Activated CD4-positive, alpha-beta T cell treated with anti-CD3 and anti-CD28 coated beads for 1 hour (primary cell): ENCODE data around the gene ARHGAP15.
"Not testable (repeated sequence)": the region's sequence is repeated elsewhere in the genome, so short reads cannot be mapped to it uniquely, and the experiment has no call there.

Source experiments
- DNase-seq: peaks from one replicate; pipeline ENCODE4 v3.0.0-alpha.2; 2020

The ARHGAP15 gene

DNA sequence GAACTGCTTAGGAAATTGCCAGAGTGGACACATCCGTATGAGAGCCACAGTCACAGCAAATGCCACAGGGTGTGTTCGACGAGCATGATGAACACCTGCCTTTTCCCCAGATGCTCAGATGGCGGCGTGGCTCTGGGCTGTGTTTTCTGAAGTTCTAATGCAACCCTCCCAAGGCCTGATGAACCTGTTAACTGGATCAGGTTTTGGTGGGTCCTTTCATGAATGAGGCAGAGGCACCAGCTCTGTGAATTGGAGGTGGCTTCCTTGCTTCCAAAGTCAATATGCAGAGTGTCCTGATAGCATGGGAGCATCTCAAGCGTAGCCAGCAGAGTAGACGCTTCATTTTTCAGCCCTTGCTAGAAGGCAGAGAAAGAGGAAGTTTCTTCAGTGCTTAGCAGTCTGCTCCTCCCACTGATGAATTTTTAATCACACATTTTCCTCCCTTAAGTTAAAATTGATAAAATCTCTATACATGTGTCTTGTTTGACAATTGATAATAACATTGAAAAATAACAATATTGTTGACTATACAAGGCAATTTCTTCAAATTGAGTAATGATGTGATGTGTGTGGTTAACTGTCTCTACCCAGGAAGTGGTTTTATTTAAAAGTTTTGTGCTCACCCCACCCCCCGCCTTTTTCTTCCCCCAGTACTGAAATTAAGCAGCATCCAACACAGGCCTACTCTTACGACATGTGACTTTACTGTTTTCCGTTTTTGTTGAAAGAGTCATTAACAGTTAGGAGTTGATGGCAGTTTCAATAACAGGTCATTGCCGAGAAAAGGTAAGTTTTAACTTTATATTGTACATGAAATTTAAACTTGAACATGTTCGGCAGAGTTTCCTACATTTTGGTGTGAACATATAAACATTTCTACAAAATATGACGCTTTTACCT lies at the start of gene ARHGAP15:
Gene ARHGAP15, plus strand, starts transcription at position 739 of the 900 bp plus-strand sequence.
- DNase-seq = peak; percentile 45

DNA sequence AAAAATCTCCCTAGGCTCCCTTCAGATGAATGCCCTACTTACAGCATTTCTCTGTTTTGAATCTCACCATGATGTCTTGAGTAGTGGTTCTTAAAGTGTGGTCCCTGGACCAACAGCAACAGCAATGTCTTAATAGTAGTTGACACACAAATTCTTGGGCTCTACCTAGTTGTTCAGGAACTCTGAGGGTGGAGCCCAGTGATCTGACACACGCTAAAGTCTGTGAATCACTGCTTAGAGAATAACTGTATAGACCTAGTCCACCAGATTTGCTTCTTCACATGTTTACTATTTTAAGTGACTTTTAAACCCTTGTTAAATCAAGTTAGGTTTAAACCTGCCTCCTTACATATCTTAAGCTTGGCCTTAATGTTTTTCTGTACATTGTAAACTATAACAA lies 47.6 kb upstream of the ARHGAP15 start:
- DNase-seq = no peak

DNA sequence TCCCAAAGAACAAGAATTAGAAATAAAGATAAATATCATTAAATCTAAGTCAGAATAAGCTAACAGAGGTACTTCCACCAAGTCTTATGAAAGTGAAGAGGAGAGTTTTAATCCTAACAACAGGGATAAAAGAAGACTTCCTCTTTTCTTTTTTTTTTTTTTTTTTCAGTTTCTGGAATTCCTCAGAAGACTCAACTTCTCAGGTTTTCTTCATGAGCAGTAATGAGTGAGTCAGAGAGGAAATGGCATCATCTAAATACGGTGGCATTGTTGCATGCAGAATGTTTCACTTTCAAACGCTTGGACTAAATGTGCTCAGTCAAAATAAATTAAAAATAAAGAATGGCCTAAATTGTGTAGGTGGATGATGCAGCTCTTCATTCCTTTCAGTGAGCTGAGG lies 45.6 kb upstream of the ARHGAP15 start:
- DNase-seq = no peak

DNA sequence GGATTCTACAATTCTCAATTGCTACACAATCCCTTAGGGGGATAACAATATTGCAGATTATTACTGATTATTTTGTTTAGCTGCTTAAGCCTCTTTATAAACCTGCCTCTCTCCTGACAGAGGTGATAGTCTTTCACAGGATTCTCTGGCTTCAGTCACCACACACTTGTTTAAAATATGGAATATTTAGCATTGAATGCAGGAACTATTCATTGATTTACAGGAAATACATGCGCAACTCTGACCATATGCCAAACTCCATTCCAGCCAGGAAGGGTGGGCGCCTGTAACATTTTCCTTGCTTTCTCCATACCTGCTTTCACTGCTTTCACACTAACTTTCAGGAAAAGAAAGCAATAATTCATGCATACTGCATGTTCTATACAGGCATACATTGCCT lies 44.8 kb upstream of the ARHGAP15 start:
- no peak for DNase-seq

DNA sequence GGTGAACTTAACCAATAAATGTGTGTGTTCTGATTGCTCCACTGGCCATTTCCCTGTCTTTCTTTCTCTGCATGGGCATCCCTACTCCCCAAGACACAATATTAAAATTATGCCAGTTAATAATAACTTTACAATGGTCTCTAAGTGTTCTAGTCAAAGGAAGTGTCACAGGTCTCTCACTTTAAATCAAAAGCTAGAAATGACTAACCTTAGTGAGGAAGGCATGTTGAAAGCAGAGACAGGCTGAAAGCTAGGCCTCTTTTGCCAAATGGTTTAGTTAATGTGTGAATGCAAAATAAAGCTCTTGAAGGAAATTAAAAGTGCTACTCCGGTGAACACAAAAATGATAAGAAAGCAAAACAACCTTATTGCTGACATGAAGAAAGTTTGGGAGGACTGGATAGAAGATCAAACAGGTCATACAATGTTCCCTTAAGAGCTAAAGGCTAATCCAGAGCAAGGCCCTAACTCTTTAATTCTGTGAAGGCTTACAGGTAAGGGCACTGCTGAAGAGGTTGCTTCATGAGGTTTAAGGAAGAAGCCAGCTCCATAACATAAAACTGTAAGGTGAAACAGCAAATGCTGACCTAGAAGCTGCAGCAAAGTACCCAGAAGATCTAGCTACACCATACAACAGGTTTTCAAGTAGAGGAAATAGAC lies 44.0 kb upstream of the ARHGAP15 start:
- no peak for DNase-seq

DNA sequence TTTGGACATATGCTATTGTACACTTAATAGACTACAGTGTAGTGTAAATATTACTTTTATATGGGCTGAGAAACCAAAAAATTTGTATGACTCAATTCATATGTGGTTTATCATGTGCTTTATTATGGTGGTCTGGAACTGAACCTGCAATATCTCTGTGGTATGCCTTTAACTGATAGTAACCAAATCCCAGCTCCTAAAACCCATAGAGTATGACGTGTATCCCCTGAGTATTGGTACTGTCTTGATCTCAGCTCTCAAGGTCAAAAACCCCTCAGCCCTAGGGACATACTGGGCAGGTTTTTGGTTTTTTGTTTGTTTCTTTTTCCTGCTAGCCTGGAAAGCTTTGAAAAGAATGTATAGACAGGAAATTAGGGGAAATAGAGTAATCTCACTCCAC lies 42.2 kb upstream of the ARHGAP15 start:
- no peak for DNase-seq

DNA sequence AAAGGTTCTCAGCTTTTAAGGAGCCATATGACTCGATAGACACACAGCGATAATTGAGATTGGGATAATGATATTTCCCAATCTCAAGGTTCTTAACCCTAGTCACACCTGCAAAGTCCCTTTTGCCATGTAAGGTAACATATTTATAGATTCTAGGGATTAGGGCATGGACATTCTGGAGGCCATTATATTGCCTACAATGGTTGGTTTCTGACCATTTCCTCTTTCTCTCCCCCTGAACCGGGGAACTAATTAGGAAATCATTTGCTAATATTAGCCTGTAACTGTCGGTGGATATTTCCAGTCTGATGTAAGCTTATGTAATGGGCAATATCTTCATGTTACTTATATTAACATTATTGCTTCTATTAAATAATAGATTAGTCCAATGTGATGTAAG lies 40.8 kb upstream of the ARHGAP15 start:
- no peak for DNase-seq

DNA sequence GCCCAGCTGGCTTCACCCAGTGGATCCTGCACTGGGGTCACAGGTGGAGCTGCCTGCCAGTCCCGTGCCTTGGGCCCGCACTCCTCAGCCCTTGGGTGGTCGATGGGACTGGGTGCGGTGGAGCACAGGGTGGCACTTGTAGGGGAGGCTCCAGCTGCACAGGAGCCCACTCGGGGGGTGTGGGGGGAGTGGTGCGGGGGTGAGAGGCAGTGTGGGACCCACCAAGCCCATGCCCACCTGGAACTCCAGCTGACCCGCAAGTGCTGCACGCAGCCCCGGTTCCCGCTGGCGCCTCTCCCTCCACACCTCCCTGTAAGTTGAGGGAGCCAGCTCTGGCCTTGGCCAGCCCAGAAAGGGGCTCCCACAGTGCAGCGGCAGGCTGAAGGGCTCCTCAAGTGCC lies 39.7 kb upstream of the ARHGAP15 start:
- DNase-seq = not testable (repeated sequence)

DNA sequence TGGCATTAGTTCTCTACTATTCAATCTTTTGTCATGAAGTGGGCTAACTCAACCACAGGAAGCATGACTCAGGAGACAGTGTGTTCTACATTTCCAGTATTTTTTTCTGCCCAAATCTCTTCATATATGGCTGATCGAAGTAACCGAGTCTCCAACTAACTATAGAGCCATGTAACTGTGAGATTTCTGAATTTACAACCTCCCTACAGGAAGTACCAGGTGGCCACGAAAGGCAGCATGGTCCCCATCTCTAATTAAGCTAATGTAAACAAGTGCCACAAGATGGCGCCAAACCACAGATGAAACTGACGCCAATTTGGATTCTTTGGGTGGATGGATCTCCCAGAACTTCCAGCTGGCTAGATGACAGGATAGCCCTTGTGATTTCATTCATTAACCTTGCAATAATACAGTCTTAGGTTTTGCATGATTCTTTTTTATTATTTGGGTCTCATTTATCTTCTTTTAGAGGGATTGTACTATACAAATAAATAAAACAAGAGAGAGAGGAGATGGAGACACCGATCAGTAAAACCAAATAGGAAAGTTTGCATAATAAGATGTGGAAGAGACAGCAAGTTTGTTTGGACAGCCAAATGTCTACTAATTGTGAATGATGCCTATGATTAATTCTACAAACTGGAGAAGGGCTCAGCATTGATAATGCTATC lies 18.3 kb upstream of the ARHGAP15 start:
- peak; percentile 36 for DNase-seq

DNA sequence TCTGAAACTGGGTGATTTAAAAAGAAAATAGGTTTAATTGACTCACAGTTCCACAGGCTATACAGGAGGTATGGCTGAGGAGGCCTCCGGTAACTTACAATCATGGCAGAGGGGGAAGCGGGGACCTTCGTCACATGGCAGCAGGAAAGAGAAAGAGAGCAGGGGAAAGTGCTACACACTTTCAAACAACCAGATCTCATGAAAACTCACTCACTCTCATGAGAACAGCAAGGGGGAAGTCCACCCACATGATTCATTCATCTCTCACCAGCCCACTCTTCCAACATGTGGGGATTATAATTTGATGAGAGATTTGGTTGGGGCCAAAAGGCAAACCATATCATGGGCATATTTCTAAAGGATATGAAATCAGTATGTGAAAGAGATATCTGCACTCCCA lies 12.0 kb upstream of the ARHGAP15 start:
- DNase-seq = no peak

DNA sequence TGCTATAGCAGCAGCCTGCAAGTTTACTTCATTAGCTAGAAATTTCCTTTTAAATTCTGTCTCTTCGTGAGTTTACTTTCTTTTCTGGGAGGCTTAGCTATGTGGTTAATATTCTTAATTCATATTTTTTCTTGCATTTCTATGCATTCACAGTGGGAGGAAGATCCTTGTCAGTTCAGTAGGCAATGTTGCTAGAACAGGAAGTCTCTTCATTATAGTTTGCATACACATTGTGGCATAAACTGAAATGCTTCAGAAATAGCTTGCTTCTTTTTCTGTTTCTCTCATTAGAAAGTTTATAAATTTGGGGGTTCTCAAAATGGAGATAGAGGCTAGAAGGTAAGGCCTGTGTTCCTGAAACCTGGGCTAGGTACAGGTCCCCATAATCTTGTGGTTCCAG lies 8.1 kb upstream of the ARHGAP15 start:
- no peak for DNase-seq

DNA sequence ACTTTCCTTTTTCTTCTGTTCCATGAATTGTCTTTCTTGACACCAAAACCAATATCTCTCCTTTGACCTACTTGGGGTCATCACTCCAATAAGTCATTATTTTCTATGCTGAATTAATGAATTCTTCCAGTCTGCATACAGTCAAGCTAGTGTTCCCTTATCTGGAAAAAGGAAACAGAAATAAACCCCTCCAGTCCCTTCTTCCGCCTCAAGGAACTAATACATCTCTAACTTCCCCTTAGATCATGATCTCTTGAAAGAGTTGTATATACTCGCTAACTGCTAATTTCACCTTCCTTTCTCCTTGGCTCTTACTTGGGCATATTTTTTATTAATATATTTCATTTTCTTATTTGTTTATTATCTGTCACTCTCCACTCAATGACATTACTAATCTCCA lies 7.3 kb upstream of the ARHGAP15 start:
- DNase-seq = no peak

DNA sequence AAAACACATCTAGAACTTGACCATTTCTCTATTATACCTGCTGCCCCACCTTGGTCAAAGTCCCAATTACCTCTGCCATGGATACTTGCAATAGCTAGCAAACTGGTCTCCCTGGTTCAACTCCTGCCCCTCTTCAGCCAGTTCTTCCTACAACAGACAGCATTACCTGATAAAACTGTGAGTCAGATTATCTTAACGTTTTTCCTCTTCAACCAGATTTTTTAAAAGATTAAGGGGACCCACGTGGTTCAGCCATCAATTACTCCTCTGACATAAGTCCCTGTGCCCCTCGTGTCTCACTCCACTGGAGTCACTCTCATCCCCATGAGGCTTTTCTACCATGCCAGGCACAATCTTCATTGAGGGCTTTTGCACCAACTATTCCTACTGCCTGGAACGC lies 5.3 kb upstream of the ARHGAP15 start:
- DNase-seq = no peak

DNA sequence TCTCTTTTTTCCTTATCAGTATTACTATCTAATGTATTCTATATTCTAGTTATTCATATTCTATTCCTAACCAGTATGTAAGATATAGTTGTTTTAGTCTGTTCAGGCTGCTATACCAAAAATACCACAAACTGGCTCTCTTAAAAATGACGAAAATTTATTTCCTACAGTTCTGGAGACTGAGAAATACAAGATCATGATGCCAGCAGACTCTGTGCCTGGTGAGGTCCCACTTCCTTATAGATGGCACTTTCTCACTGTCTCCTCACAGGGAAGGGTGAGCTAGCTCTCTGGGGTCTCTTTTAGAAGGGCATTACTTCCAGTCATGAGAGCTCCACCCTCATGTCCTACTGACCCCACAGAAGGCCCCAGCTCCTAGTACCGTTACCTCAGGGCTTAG lies 4.8 kb upstream of the ARHGAP15 start:
- no peak for DNase-seq

DNA sequence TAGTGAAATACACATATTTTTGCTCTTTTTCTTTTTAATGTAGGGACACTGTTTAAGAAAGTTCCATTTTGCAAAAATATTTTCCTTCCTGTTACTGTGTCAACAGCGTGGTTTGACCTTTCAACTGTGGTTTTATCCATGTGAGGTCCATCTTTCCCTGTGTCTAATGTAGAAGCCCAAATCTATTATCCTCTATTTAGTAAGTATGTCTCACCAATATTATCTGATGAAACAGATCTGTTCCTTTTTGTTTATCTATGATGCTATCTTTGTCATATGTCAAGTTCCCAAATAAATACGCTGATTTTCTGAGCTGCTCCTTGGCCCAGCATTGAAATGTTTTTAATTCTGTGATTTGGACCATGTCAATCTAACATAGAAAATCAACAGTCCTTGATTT lies 3.5 kb upstream of the ARHGAP15 start:
- no peak for DNase-seq

DNA sequence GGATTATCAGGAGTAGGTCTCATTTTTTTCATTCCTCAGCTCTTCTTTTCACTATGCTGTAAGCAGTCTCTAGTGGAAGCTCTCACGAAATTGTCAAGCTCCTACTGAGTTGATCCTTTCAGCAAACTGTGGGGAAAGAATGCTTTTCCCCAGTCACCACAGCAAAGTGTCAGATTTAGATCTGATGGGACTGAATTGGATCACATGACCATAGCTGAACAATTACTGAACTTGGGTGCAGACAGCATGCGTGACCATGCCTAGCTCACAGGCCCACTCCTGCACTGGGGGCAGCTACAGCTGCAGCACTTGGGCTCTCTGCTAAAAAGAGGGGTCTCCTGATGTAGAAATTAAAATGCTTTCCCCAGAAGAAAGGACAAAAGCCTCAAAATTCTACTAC lies 3.1 kb downstream of the ARHGAP15 start:
- DNase-seq = no peak

DNA sequence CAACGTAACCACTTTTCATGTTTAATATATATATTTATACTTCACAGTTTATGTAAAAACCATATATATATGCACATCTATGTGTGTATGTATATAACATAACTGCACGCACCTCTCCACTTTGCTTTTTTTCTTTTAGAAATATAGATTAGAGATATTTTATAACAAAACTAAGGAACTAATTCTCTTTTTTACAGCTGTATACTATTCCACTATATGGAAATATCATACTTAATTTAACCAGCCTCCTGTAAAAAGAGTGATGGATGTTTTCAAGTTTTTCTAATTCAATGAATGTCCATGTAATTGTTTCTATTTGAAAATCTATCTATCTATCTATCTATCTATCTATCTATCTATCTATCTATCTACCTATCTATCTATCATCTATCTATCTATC lies 4.6 kb downstream of the ARHGAP15 start:
- no peak for DNase-seq

DNA sequence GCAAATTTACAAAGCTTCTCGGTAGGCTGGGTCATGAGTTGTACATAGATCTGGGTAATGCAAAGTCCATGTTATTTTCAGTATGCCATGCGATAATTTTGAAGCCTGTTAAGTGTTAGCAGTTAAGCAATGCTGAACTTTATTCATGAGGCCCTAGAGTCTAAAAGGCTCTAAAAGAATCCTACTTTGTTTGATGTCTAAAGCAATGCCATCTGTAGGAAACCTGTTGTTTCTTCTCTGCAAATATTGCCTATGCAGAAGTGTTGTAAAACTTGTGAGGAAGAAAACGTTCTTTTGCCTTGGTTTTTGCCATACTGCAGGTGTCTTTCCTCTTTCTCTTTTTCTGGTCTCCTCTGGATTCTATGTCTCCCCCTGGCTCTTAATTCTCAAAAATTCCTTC lies 9.1 kb downstream of the ARHGAP15 start:
- no peak for DNase-seq

DNA sequence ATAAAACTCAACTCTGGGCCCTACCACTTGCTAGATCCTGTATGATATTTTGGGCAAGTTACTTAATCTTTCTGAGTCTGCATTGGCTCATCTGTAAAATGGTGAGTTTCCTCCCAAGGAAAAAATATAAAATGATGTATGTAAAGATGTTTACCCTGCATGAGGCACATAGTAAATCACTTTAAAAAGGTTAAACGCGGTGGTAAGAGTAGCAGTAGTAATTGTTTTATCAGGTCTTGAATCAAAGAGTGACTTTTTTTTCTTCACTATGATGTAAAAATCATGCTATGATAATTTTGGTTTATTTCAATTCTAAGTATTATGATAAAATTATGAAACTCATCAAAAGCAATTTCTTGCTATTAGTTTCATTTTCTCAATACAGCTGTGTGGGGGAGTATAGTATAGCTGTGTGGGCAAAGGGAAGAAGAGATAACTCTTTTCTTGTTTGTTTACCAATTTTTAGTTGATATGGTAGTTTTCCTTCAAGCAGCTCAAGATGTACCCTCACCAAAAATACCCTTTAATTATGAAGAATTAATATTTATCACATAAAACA lies 10.7 kb downstream of the ARHGAP15 start:
- DNase-seq = no peak

DNA sequence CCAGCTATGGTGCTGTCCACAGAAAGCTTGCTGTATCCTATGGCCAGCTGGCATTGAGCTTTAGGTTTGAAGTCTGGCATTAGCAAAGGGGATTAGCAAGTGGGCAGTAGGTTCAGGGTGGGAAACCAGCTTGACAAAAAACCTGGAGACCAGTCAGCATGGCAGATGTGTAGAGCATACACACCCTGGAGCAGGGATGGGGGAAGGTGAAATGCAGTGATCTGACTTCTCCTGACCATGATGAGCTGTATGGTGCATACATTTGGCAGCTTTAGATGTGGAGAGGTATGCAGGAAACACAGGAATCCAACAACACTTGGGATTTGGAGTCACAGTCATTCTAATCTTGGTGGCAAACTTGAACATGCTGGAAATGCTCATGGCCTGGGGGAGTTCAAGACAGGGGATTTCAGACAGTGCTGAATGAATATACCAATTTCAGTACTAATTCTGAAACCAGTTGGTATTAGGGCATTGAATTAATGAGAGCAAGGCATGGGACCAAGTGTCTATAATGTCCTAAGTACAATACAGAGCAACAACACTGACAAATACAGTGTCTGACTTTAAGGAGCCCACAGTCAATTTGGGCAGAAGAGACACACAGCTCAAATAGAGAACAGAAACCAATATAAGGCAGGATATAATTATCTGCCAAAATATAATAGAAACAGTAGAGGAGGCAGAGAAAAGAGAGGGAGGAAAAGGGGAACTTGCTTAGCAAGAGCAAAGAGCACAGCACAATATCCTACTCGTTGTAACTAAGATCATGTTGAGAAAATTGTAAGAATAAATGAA lies 11.8 kb downstream of the ARHGAP15 start:
- DNase-seq = no peak

DNA sequence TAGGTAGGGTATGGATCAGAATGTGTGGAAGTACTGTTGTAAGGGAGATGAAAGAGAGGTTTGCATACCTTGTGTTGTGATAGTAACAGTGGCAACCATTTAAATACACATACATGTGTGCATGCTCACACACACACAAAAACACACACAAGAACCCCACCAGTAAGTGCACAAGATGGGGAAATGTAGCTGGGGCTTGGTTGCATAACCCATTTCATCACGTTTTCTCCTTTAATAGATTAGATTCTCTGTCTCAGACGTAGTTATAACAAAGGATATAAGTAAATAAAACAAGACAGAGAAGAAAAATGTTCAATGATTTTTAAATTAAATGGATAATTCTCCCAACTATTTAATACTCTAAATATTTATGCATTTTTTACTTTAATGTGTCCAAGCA lies 13.4 kb downstream of the ARHGAP15 start:
- DNase-seq = no peak

DNA sequence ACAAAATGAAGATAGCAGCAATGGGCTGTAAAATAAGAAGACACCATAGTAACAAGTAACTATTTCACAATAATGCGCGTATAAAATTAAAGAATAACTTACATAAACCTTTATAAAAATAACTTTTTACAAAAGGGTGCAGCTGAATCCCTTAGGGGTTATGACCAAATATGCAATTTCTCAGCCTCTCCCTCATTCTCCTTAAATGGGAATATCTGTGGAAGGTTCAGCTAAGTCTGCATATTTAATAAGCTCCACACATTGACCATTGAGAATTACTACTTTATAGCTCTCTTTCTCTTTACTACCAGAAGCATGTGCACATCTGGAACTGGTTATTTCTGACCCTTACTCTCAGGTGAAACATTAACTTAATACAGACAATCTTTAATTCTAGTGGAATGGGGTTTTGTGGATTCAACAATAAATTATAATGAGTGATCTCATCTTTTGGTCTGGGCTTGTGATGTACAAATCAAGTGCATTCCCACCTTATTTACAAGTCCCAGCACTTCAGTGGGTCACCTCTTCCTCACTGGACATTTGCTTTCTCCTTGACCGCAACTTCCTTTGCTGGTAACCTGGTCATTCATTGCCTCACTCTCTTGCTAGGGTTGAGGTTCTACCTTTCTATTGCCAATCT lies 15.7 kb downstream of the ARHGAP15 start:
- DNase-seq = no peak
